Small intestine (tissue), 16 donors: ENCODE results near the gene TEX28. TPM values are rescaled to one million over a fixed set of nuclear protein-coding genes. Genes with fewer than 3 reads are reported as not detected.
"Not testable (repeated sequence)": the region's sequence is repeated elsewhere in the genome, so short reads cannot be mapped to it uniquely, and the experiment has no call there.

ENCODE experiments used
- DNase-seq, 2 donors: peaks; one replicate each; pipeline versions ENCODE4 v3.0.0 to v3.0.0-alpha.2; 2013
- FAIRE-seq: peaks from 2 replicates; lab custom pipeline; 2012; peaks lifted over from hg19 to GRCh38; lab: Jason Lieb, UNC
- H3K27ac ChIP-seq, 3 donors: one replicate each; pipeline ENCODE4 v1.5.1; 2013; ENCODE audit warnings: low read length in 2 of 3, mild to moderate bottlenecking in 2 of 3, control low read depth in 1 of 3, inconsistent platforms in 1 of 3, low read depth in 1 of 3, moderate library complexity in 1 of 3
- H3K27me3 ChIP-seq, 3 donors: one replicate each; pipeline ENCODE4 v1.6.1; 2013; ENCODE audit warnings: low read length in 3 of 3, inconsistent platforms in 1 of 3; ENCODE audit not compliant: control insufficient read depth in 3 of 3, insufficient read depth in 3 of 3
- H3K36me3 ChIP-seq, 3 donors: one replicate each; pipeline ENCODE4 v1.6.1; 2013; ENCODE audit warnings: low read length in 3 of 3, inconsistent platforms in 1 of 3, low read depth in 1 of 3, mild to moderate bottlenecking in 1 of 3, moderate library complexity in 1 of 3; ENCODE audit not compliant: control insufficient read depth in 3 of 3, insufficient read depth in 2 of 3
- H3K4me1 ChIP-seq, 3 donors: one replicate each; pipeline ENCODE4 v1.6.1; 2013; ENCODE audit warnings: low read length in 2 of 3, inconsistent platforms in 1 of 3, low read depth in 1 of 3, mild to moderate bottlenecking in 1 of 3, moderate library complexity in 1 of 3; ENCODE audit not compliant: control insufficient read depth in 3 of 3, insufficient read depth in 2 of 3
- H3K4me3 ChIP-seq, 3 donors: one replicate each; pipeline ENCODE4 v1.5.1; 2013; ENCODE audit warnings: low read length in 3 of 3, control low read depth in 1 of 3, inconsistent platforms in 1 of 3, low read depth in 1 of 3, mild to moderate bottlenecking in 1 of 3, moderate library complexity in 1 of 3
- H3K9me3 ChIP-seq, 2 donors: one replicate each; pipeline ENCODE4 v1.6.1; 2013; ENCODE audit warnings: low read depth in 1 of 2, low read length in 1 of 2; ENCODE audit not compliant: control insufficient read depth in 2 of 2, insufficient read depth in 1 of 2
- WGBS, 3 donors: extraction: QIAGEN DNeasy Blood & Tissue Kit; methylation state at CpG; one replicate each; pipeline ENCODE4 v1.1.7; 2013; 5-methylcytosine and 5-hydroxymethylcytosine counted together
- long read RNA-seq, 10 donors: transcript quantifications; one replicate each; lab custom pipeline, GENCODE V29; 2026
- polyA plus RNA-seq, 4 donors: library from polyadenylated mRNA; stranded (reverse) in 3 of 4; unstranded in 1 of 4; fragments of 200-250 nt in 3 of 4; fragments of 120-200 nt in 1 of 4; gene quantifications; one replicate each; pipeline versions ENCODE4 v1.2.1 to v1.2.3, GENCODE V29; 2013
- donor health status: healthy with polysubstance abuse.
- donor health status: control.
- donor health status: control.
- donor health status: Bipolar disorder and iron deficiency.
- donor health status: healthy.

The TEX28 gene
- not detected for polyA plus RNA-seq
- long read RNA-seq, donor 1 = 0 reads
- long read RNA-seq, donor 2 = 0 reads
- long read RNA-seq, donor 3 = 0 reads
- long read RNA-seq, donor 4 = 0 reads
- long read RNA-seq, donor 5 = 0 reads
- long read RNA-seq, donor 6 = 0 reads
- long read RNA-seq, donor 7 = 0 reads
- long read RNA-seq, donor 8 = 0 reads
- long read RNA-seq, donor 9 = 0 reads
- long read RNA-seq, donor 10 = 0 reads

GRCh38 chrX:154294791-154295574 lies at the start of gene TEX28:
TEX28 (minus strand) TSS chrX:154295124; CDS start chrX:154292117, 3,007 bp downstream.
- no peak for FAIRE-seq
- H3K36me3 ChIP-seq = no peaks in the 10 kb centered on the region
- 91 to 93% (median 92%) methylated on average over 31 to 39 of the region's 39 CpGs for WGBS, 3 donors

GRCh38 chrX:154343620-154344019 lies 48.7 kb upstream of the TEX28 start:
- not testable (repeated sequence) for H3K27ac ChIP-seq, H3K36me3 ChIP-seq, DNase-seq, H3K9me3 ChIP-seq, H3K4me3 ChIP-seq, FAIRE-seq, H3K4me1 ChIP-seq, H3K27me3 ChIP-seq
- WGBS, 3 donors = no CpG with 5 or more reads among the region's 20 CpGs

More at GRCh38 chrX:154294791-154295574, at the start of gene TEX28:
- no peak within 1 kb of the TSS for H3K4me3 ChIP-seq
- no peaks in the 10 kb centered on the region for H3K4me1 ChIP-seq
- H3K27me3 ChIP-seq = no peaks in the 10 kb centered on the region
- no peak for DNase-seq
- no peak within 1 kb of the TSS for H3K27ac ChIP-seq
- H3K9me3 ChIP-seq = no peaks in the 10 kb centered on the region

- not testable (repeated sequence) for H3K36me3 ChIP-seq, DNase-seq, FAIRE-seq, H3K4me3 ChIP-seq, H3K27me3 ChIP-seq, H3K9me3 ChIP-seq, H3K4me1 ChIP-seq, H3K27ac ChIP-seq
- WGBS, 3 donors = no CpG with 5 or more reads among the region's 16 CpGs
Observed at GRCh38 chrX:154343063-154343462, 48.1 kb upstream of the TEX28 start.

GRCh38 chrX:154341399-154342298 lies 46.7 kb upstream of the TEX28 start:
- peak overlapping the region in 1 of 3 donors; percentile 65 for H3K27ac ChIP-seq
- FAIRE-seq = peak; percentile 47
- H3K4me1 ChIP-seq, H3K36me3 ChIP-seq, DNase-seq, H3K27me3 ChIP-seq, H3K4me3 ChIP-seq, H3K9me3 ChIP-seq: not testable (repeated sequence)
- WGBS, 3 donors = 0 to 40% (median 0%) methylated on average over 1 to 18 of the region's 115 CpGs

- Histone ChIP-seq H3K4me1 (no peaks in the 10 kb centered on the region), H3K27ac (no peak overlapping the region), H3K27me3 (no peaks in the 10 kb centered on the region), H3K4me3 (no peak overlapping the region), H3K9me3 (no peaks in the 10 kb centered on the region), H3K36me3 (no peaks in the 10 kb centered on the region)
- 77 to 78% (median 78%) methylated on average over 9 to 10 of the region's 10 CpGs for WGBS, 3 donors
- DNase-seq = no peak
- no peak for FAIRE-seq
Observed at GRCh38 chrX:154334496-154334895, 39.6 kb upstream of the TEX28 start.

- H3K27me3 ChIP-seq = no peaks in the 10 kb centered on the region
- no peak overlapping the region for H3K4me3 ChIP-seq
- no peaks in the 10 kb centered on the region for H3K36me3 ChIP-seq
- H3K9me3 ChIP-seq = no peaks in the 10 kb centered on the region
- H3K27ac ChIP-seq = no peak overlapping the region
- WGBS, 3 donors = 70 to 83% (median 70%) methylated on average over 6 of the region's 6 CpGs
- FAIRE-seq = no peak
- no peak for DNase-seq
- no peaks in the 10 kb centered on the region for H3K4me1 ChIP-seq
Observed at GRCh38 chrX:154333837-154334271, 38.9 kb upstream of the TEX28 start.

GRCh38 chrX:154333116-154333515 lies 38.2 kb upstream of the TEX28 start:
- DNase-seq (no peak), FAIRE-seq (no peak)
- Histone ChIP-seq H3K36me3 (no peaks in the 10 kb centered on the region), H3K4me3 (no peak overlapping the region), H3K4me1 (no peaks in the 10 kb centered on the region), H3K27ac (no peak overlapping the region), H3K9me3 (no peaks in the 10 kb centered on the region), H3K27me3 (no peaks in the 10 kb centered on the region)
- WGBS, 3 donors = 88 to 94% (median 90%) methylated on average over 9 of the region's 9 CpGs

GRCh38 chrX:154332561-154332960 lies 37.6 kb upstream of the TEX28 start:
- H3K27ac ChIP-seq = no peak overlapping the region
- FAIRE-seq = no peak

More at GRCh38 chrX:154332561-154332960, 37.6 kb upstream of the TEX28 start:
- no peaks in the 10 kb centered on the region for H3K4me1 ChIP-seq
- no peaks in the 10 kb centered on the region for H3K36me3 ChIP-seq
- no peaks in the 10 kb centered on the region for H3K9me3 ChIP-seq
- H3K4me3 ChIP-seq = no peak overlapping the region
- no peaks in the 10 kb centered on the region for H3K27me3 ChIP-seq
- DNase-seq = no peak
- 88 to 96% (median 93%) methylated on average over 22 to 29 of the region's 29 CpGs for WGBS, 3 donors
